Pancreas (tissue), 10 donors: ENCODE results near the gene CAMK2B. TPM values are rescaled to one million over a fixed set of nuclear protein-coding genes. Genes with fewer than 3 reads are reported as not detected.

Experiments
- ATAC-seq, 4 donors: fragments of 200-7000 bp; cut with Tn5 transposase; one replicate each; pipeline versions ENCODE4 v1.8.0 to v1.9.1; 2020; ENCODE audit warnings: mild to moderate bottlenecking in 4 of 4, moderate library complexity in 4 of 4
- DNase-seq, 6 donors: peaks; one replicate each; pipeline ENCODE4 v3.0.0-alpha.2; 2020
- FAIRE-seq: peaks from 2 replicates; lab custom pipeline; 2012; peaks lifted over from hg19 to GRCh38; lab: Jason Lieb, UNC
- H3K27ac ChIP-seq, 4 donors: fragments of 200-600 bp; sonication (generic); 1 replicate in 3 of 4; 2 replicates in 1 of 4; pipeline versions ENCODE4 v1.5.0 to v1.8.0; 2020
- H3K27me3 ChIP-seq, 4 donors: fragments of 200-600 bp; one replicate each; pipeline ENCODE4 v1.8.0; 2021
- H3K36me3 ChIP-seq, 3 donors: fragments of 200-600 bp; sonication (generic) in 1 of 3; one replicate each; pipeline versions ENCODE4 v1.5.0 to v1.8.0; 2020 to 2021
- H3K4me1 ChIP-seq, 3 donors: fragments of 200-600 bp; one replicate each; pipeline ENCODE4 v1.8.0; 2021
- H3K4me3 ChIP-seq, 4 donors: fragments of 200-600 bp; sonication (generic) in 2 of 4; one replicate each; pipeline versions ENCODE4 v1.5.0 to v1.8.0; 2020 to 2021
- H3K9me3 ChIP-seq, 4 donors: fragments of 200-600 bp; one replicate each; pipeline ENCODE4 v1.8.0; 2021
- CTCF ChIP-seq, 4 donors: fragments of 200-600 bp; sonication (generic) in 3 of 4; IDR thresholded peaks; one replicate each; pipeline versions ENCODE4 v1.5.0 to v1.8.0; 2021; ENCODE audit warnings: antibody characterized with exemption in 4 of 4
- WGBS, 2 donors: extraction: QIAGEN DNeasy Blood & Tissue Kit; methylation state at CpG; one replicate each; pipeline ENCODE4 v1.1.7; 2013; 5-methylcytosine and 5-hydroxymethylcytosine counted together
- intact Hi-C, 3 donors: fragments of 100-400 bp; cut with DNase I; formaldehyde crosslinking; loops; one replicate each; pipeline versions ENCODE4 v1.11.1 to v1.14.2; 2022
- polyA plus RNA-seq, 2 donors: library from polyadenylated mRNA; stranded (reverse); fragments of 200-250 nt; gene quantifications; one replicate each; pipeline ENCODE4 v1.2.3, GENCODE V29; 2013
- total RNA-seq, 6 donors: library from RNA; stranded (reverse); fragmentation: NEBNext Ultra II Directional in 4 of 6; extraction: Animal tissue kit (Norgen Biotek cat#: 25700) in 4 of 6; gene quantifications; one replicate each; pipeline versions ENCODE4 v1.2.1 to v1.2.4, GENCODE V29; 2021 to 2023
- donor health status: healthy with polysubstance abuse.
- donor health status: DM: no; HTN: no; CAD: no; lungs with moderate emphysema.
- donor health status: DM: no; HTN: no; CAD: no.
- donor health status: control.
- donor health status: control.
- donor health status: Bipolar disorder and iron deficiency.
- donor health status: DM: yes; HTN: yes; CAD: no.
- donor health status: DM: no; HTN: no; CAD: no.
- donor health status: DM: no; HTN: no; CAD: no.
- donor health status: DM: yes; HTN: yes; CAD: no.

CAMK2B gene
- total and polyA plus RNA-seq, 8 donors = 0.83 to 34.0 (median 2.0) TPM

GRCh38 chr7:44265728-44266127 is 59.7 kb downstream of the CAMK2B start:
- ATAC-seq = no peak
- WGBS, 2 donors = 74% methylated on average over 8 of the region's 8 CpGs
- H3K9me3 ChIP-seq = no peaks in the 10 kb centered on the region
- DNase-seq = no peak
- H3K4me1 ChIP-seq = no peaks in the 10 kb centered on the region
- no peak overlapping the region for H3K27ac ChIP-seq
- no peaks in the 10 kb centered on the region for H3K36me3 ChIP-seq
- intact Hi-C loops = no loop called here
- no peaks in the 10 kb centered on the region for H3K27me3 ChIP-seq
- TF ChIP-seq CTCF (IDR thresholded peaks at IDR 0.05) = no peak
- H3K4me3 ChIP-seq = no peak overlapping the region
- FAIRE-seq = no peak

- Histone ChIP-seq H3K27me3 (no peaks in the 10 kb centered on the region), H3K27ac (no peak overlapping the region)
These were observed 61.0 kb downstream of the CAMK2B start for GRCh38 chr7:44264221-44264931.

GRCh38 chr7:44263326-44264082 is 61.9 kb downstream of the CAMK2B start:
- FAIRE-seq = no peak
- Histone ChIP-seq H3K4me1 (no peaks in the 10 kb centered on the region), H3K36me3 (no peaks in the 10 kb centered on the region), H3K4me3 (no peak overlapping the region), H3K27ac (no peak overlapping the region), H3K27me3 (no peaks in the 10 kb centered on the region), H3K9me3 (no peaks in the 10 kb centered on the region)
- no peak for ATAC-seq
- WGBS, 2 donors = 63 to 66% methylated on average over 20 of the region's 20 CpGs
- intact Hi-C loops = no loop called here
- no peak for TF ChIP-seq CTCF (IDR thresholded peaks at IDR 0.05)
- no peak for DNase-seq

More at GRCh38 chr7:44264221-44264931, 61.0 kb downstream of the CAMK2B start:
- ATAC-seq (peak in 3 of 4 donors; percentile 20 to 75 (median 69)), DNase-seq (no peak), FAIRE-seq (no peak)
- 24 to 25% methylated on average over 11 of the region's 11 CpGs for WGBS, 2 donors
- intact Hi-C loops = no loop called here
- TF ChIP-seq CTCF (IDR thresholded peaks at IDR 0.05) = no peak
- H3K36me3 ChIP-seq = no peaks in the 10 kb centered on the region
- H3K4me1 ChIP-seq = no peaks in the 10 kb centered on the region
- no peak overlapping the region for H3K4me3 ChIP-seq
- no peaks in the 10 kb centered on the region for H3K9me3 ChIP-seq

- WGBS, 2 donors = 88 to 93% methylated on average over 9 of the region's 9 CpGs
- Histone ChIP-seq H3K27me3 (no peaks in the 10 kb centered on the region), H3K27ac (no peak overlapping the region), H3K4me3 (no peak overlapping the region), H3K9me3 (no peaks in the 10 kb centered on the region), H3K36me3 (no peaks in the 10 kb centered on the region), H3K4me1 (peaks cover 0 to 3% (median 0%) of the 10 kb centered on the region in 3 donors)
- TF ChIP-seq CTCF (IDR thresholded peaks at IDR 0.05) = no peak
- DNase-seq (no peak), ATAC-seq (no peak), FAIRE-seq (no peak)
- intact Hi-C loops = no loop called here
These were observed 63.4 kb downstream of the CAMK2B start for GRCh38 chr7:44262031-44262430.
